GM15510 (cell line): ENCODE results near the gene UBE2U.

ENCODE experiments used
- POLR2A ChIP-seq: IDR thresholded peaks from 3 replicates; pipeline ENCODE4 v1.6.1; 2011; ENCODE audit warnings: borderline replicate concordance; ENCODE audit not compliant: insufficient read length; ENCODE audit errors: extremely low read depth

The UBE2U gene, protein sequence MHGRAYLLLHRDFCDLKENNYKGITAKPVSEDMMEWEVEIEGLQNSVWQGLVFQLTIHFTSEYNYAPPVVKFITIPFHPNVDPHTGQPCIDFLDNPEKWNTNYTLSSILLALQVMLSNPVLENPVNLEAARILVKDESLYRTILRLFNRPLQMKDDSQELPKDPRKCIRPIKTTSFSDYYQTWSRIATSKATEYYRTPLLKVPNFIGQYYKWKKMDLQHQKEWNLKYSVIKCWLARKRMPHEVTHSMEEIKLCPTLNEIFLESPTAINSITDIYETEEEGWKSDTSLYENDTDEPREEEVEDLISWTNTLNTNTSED

DNA sequence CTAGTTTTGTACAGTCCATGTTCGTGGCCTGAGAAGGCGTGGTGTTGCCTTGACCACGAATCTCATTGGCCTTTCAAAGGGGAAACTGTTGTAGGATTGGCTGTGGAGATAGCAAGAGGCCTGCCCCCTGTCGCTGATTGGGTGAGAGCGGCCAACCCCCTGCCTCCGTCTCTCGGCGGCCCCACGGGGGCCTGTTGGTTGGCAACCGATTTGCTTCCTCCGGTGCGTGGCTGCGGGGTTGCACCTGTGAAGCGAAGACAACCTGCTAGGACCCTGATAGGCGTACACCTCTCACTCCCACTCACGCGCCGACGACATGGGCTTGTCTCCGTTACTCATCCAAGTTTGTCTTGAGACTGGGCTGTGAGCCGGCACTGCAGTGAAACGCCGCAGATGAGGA is at the start of gene UBE2U:
Gene UBE2U, plus strand, starts transcription at position 204 of the 400 bp plus-strand sequence. CDS start 428 bp downstream, outside the sequence.
- no peak for TF ChIP-seq POLR2A

GRCh38 chr1:64155278-64155677 is 48.1 kb upstream of the UBE2U start:
- TF ChIP-seq POLR2A: no peak

GRCh38 chr1:64161357-64161941 is 42.0 kb upstream of the UBE2U start:
- TF ChIP-seq POLR2A: no peak

DNA sequence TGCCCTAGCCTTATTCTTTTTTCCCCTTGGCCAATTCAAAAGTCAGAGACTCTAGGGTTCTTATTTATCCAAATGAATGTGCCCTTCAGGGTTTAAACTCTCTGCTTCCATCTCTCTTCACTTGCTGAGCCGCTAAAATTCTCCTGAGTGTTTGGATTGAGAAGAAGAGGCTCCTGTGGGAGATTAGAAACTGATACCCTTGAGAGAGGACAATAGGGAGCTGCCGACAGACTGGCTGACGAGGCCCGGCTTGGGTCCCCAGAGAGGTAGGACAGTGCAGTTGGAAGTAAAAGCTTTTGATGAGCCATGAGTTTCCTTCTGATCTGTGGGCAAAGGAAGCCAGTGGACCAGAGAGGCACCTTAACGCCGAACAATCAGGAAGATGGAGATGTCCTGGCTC is 41.3 kb upstream of the UBE2U start:
- TF ChIP-seq POLR2A: no peak

DNA sequence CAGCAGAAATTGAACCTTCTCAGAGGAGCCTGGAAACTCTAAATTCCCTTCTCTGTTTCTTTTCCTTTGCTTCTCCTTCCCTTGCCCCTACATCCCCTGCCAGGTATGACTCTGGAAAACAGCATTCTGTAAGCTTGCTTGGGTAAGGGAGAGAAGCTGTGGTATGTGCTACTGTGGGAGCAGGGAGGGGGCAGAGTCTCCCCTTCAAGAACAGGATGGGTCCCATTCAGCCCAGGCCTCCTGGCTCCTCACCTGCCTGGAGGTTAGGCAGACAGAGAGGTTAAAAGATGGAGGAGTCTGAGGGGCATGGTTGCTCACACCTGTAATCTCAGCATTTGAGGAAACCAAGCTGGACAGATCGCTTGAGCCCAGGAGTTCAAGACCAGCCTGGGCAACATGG is 40.6 kb upstream of the UBE2U start:
- no peak for TF ChIP-seq POLR2A

DNA sequence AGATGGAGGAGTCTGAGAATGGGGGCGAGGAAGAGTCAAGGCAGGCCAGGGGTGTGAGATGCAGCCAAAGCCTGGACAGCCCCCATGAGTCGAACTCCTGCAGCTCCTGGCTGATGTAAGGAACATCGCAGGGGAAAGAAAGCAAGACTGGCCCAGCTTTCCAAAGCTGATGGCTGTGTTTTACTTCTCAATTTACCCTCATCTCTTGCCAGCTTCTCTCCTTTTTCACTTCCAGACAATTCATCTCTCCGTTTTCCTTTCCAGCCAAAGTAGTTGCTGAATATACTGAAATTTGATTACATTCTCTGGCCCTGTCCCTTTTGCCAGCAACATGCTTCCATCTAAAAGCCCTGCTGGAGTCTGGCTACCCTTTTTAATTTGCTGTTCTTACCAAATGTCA is 40.0 kb upstream of the UBE2U start:
- no peak for TF ChIP-seq POLR2A

DNA sequence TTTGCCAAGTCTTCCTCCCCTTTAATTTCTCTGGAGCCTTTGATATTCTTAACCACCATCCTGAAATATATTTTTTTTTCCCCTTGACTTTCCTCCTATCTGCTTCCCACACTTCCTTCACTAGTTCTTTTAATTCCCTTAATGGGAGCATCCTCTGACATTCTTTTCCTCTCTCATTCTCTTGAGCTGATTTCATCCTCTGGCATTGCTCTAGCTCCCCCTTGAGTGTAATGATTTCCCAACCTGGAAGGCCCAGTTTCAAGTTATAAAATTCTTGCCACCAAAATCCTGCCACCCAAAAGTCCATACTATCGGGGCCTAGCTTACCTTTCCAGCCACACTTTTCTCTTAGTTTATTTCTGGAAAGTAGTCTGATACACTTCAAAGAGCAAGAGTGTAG is 39.5 kb upstream of the UBE2U start:
- no peak for TF ChIP-seq POLR2A

DNA sequence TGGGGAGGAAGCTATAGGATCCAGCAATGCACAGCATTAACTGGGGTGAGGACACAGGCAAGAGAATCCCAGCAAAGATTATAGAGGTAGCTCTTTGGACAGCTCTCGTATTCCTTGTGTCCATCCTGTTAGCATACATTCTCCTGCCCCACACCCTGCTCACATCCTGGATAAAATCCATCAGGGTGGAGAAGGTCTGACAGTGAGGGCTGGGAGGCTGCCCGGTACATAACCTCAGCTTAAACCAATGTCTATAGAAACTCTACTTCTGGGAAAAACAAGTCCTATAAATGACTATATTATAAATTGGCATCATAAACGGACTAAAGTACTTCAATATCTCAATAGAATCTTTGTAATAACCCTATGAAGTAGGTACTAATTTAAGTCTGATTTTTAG is 36.8 kb upstream of the UBE2U start:
- TF ChIP-seq POLR2A: no peak

DNA sequence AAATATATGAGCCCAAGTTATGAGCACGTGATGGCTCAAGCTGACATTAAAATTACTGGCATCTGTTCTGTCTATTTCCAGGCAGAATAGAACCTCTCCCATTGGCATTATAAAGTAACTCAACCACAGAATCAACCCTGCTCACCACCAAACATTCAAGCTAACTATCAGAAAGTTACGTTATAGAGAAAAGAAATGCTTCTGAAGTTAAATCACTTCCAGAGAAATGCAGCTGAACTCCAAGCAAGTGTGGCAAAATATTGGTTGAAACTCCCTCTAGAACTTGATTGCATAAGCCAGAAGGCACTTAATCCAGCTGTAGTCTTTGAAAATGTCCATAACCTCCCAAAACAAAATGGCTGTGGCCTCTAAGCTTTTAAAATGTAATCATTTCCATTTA is 36.2 kb upstream of the UBE2U start:
- TF ChIP-seq POLR2A: no peak

GRCh38 chr1:64171246-64171645 is 32.2 kb upstream of the UBE2U start:
- TF ChIP-seq POLR2A: no peak

DNA sequence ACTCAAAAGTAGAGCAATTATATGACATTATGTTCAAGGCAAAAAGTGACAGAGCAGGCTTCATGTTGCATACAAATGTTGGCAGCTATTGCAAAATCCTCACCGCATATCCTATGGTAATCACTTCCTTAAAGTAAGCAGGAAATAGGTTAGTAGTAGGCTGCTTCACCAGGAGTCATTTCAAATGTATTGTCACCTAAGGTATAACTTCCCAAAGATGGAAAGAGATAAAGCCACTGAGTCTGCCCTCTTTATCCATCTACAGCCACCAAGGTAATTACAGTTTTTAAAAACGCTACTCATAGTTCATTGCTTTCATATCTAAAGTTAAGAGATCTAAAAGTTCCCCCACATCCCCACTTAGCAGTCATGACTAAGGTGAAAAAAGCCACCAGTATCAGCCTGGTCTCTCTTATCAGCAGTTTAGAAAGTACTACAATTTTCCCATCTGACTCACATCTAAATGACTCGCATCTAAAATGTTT is 31.6 kb upstream of the UBE2U start:
- no peak for TF ChIP-seq POLR2A

- TF ChIP-seq POLR2A: no peak
Observed at GRCh38 chr1:64172458-64172983, 30.9 kb upstream of the UBE2U start.

- no peak for TF ChIP-seq POLR2A
Observed at GRCh38 chr1:64173336-64173940, 30.0 kb upstream of the UBE2U start.

DNA sequence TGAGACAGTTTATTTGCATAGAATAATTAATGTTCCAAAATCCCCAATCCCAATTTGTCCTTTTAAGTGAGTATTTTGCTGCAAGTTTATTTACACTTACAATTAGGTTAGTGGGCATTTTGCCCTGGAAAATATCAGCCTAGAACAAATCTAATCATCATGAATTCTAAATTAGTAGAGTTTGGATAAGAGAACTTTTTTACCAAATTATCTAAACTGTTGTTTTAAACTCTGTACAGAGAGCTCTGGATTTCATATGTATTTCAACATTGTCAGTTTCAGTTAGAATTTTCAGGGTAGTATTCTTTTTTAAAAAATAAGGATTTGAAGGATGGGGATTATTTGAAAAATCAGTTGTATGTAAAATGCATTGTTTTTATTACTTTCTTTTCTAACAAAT is 27.8 kb upstream of the UBE2U start:
- TF ChIP-seq POLR2A: no peak

- TF ChIP-seq POLR2A: no peak
Observed at GRCh38 chr1:64176659-64177058, 26.8 kb upstream of the UBE2U start.

GRCh38 chr1:64179588-64179987 is 23.8 kb upstream of the UBE2U start:
- TF ChIP-seq POLR2A: no peak

- no peak for TF ChIP-seq POLR2A
Observed at GRCh38 chr1:64182207-64182606, 21.2 kb upstream of the UBE2U start.
